PC-9 (cell line): ENCODE measurements around the gene SF3B2.
"Not testable (repeated sequence)": the region's sequence is repeated elsewhere in the genome, so short reads cannot be mapped to it uniquely, and the experiment has no call there.

Experiments used
- EZH2 ChIP-seq: fragments of 200-600 bp; sonication (generic); IDR thresholded peaks from 2 replicates; pipeline ENCODE4 v1.8.0; 2017; ENCODE audit warnings: antibody characterized with exemption, low read depth
- TF ChIP-seq, protein P1 (sequence below): fragments of 200-600 bp; sonication (generic); conservative IDR thresholded peaks from 2 replicates; pipeline ENCODE4 v1.6.1; 2017; ENCODE audit warnings: mixed run types, antibody characterized with exemption, mild to moderate bottlenecking, moderate library complexity

DNA sequence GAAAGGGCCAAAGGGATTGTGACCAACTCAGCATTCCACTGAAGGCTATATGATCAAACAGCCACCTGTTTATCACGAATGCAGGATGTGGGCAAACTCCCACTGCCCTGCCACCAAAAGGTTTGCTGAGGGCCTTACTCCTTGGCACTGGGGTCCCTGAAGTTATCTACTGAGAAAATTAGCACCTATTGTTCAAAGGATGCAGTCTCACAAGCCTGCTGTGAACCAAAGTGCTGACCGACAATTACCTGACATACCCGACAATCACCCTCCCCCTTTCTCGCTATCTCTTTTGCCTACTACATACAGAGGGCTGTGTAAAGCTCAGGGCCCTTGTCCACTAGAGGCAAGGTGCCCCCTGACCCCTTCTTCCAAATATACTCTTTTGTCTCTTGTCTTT lies 42.1 kb upstream of the SF3B2 start:
- TF ChIP-seq, protein P1, sequence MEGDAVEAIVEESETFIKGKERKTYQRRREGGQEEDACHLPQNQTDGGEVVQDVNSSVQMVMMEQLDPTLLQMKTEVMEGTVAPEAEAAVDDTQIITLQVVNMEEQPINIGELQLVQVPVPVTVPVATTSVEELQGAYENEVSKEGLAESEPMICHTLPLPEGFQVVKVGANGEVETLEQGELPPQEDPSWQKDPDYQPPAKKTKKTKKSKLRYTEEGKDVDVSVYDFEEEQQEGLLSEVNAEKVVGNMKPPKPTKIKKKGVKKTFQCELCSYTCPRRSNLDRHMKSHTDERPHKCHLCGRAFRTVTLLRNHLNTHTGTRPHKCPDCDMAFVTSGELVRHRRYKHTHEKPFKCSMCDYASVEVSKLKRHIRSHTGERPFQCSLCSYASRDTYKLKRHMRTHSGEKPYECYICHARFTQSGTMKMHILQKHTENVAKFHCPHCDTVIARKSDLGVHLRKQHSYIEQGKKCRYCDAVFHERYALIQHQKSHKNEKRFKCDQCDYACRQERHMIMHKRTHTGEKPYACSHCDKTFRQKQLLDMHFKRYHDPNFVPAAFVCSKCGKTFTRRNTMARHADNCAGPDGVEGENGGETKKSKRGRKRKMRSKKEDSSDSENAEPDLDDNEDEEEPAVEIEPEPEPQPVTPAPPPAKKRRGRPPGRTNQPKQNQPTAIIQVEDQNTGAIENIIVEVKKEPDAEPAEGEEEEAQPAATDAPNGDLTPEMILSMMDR = not testable (repeated sequence)
- not testable (repeated sequence) for TF ChIP-seq EZH2
